Activated effector memory CD4-positive, alpha-beta T cell treated with anti-CD3 and anti-CD28 coated beads, Interleukin-2, amount 50 U/mL, for 16 hours (primary cell): ENCODE results near the gene CPNE8.

Source experiments
- DNase-seq: peaks from one replicate; pipeline ENCODE4 v3.0.0-alpha.2; 2020

Gene CPNE8

GRCh38 chr12:38892976-38893375 is 12.4 kb downstream of the CPNE8 start:
- DNase-seq: no peak

DNA sequence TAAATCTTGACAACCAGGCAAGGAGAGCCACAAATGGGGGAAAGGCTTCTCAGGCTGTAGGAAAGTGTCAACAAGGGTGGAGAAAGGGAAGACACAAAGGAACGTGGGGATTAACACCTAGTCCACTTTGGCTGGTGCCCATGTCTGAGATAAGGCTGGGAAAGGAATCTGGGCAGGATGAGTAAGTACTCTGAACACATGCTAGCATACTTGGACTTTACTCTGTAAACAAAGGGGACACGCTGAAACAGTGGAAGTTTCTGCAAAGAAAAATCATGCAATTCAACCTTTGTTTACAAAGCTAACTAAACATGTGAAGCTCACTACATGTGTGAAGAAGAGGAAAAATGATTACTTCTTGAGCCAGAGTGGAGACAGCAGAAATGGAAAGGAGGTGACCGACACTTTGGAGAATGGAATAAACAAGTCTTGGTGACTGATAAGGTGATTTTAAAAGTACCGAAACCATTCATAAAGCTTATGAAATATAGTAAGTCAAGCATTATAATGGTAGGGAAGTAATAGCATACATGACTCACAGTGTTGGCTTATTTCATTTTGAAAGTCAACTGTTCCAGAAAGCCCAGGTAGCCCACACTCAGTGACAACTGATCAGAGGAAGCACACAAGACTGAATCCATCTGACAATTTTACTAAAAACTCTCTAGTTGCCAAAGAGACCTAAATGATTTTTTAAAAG is 13.2 kb downstream of the CPNE8 start:
- DNase-seq: no peak

DNA sequence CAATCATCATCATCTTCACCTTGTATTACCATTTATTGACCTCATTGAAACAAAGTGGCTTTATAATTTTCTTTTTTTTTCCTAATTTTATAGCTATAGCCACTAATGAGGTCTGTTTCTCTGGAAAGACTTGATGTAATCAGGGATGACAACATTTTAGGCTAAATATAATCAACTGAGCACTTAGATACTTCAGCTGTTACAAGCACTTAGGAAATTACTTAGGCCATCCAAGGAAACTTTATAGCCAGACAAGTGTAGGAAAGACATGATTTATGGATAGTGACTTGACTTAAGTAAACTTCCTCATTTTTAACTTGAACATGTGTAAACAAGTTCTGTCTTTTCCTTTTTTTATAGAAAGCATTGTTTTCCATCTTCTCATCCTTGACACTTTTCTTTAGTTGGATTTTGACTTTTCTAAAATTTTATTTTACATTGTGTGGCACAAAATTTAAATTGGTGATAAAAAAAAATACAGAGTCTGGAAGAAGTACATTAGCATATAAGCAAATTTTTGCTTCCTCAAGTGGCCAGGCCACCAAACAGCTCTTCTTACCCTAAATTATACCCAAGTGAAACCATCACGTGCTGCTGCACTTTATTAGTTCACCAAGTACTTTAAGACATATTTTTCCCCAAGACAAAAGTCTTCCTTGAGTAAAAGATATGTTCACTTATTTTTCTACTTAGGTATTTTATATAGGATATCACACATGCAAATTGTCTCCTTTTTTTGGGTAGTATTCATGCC is 15.1 kb downstream of the CPNE8 start:
- no peak for DNase-seq

DNA sequence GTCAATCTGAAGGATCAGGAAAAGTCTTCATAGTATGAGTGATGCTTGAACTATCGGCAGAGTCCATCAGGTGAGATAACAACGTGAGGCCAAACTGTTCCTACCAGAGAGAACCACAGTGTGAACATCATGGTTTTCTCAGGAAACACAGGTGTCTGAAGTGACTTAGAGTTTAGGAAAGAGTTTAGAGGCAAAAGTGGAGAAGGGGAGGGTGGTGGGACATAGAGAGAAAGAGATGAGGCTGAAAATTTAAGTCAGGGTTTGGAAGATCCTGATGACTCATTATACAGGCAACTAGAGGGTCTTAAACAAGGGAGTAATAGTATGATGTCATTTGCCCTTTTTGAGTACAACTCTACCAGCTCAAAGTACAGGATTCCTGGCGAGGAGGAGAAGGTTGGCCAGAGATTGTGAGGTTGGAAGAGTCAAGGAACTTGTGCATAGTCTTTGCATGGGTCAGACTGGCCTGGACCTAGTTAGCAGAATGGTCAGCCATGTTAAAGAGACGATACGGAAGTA is 16.0 kb downstream of the CPNE8 start:
- no peak for DNase-seq

- DNase-seq: no peak
These were observed 17.6 kb downstream of the CPNE8 start for GRCh38 chr12:38887770-38888169.

- no peak for DNase-seq
These were observed 18.5 kb downstream of the CPNE8 start for GRCh38 chr12:38886931-38887330.

GRCh38 chr12:38886064-38886463 is 19.3 kb downstream of the CPNE8 start:
- no peak for DNase-seq

GRCh38 chr12:38884666-38885065 is 20.7 kb downstream of the CPNE8 start:
- no peak for DNase-seq

- DNase-seq: no peak
These were observed 21.7 kb downstream of the CPNE8 start for GRCh38 chr12:38883629-38884134.

GRCh38 chr12:38880288-38880687 is 25.1 kb downstream of the CPNE8 start:
- DNase-seq: no peak

DNA sequence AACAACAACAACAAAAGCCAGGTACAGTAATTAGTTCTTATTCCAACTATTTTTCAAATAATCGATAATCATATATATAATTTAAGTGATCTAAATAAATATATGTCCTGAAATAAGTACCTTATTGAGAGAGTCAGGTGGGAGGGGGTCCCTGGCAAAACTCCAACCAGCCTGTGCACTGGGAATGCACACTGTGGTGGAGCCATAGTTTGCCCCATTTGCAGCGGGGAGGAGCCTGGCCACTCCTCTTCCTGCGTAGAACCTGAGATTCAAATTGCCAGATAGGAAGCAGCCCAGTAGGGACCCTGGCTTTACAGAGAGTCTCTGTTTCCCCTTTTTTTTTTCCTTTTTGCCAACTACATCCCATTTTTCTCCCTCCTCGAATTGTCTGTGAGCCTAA is 26.4 kb downstream of the CPNE8 start:
- DNase-seq: no peak

DNA sequence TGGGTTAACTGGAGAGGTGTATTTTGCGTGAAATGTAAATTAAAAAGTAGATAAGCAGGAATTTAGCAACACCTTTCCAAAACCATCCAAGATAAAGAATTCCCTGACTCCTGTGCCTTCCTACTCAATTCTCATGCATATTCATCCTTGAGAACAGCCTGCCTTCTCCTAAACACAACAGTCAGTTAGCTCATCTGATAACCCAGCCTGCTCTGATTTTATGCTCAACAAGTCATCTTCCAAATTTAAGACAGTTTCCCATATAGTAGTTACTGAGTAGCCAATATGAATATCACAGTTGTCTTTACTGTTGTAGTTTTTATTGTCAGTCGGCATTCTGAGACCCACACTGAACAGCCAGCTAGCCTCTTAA is 27.1 kb downstream of the CPNE8 start:
- DNase-seq: no peak

GRCh38 chr12:38875586-38876228 is 29.7 kb downstream of the CPNE8 start:
- no peak for DNase-seq

DNA sequence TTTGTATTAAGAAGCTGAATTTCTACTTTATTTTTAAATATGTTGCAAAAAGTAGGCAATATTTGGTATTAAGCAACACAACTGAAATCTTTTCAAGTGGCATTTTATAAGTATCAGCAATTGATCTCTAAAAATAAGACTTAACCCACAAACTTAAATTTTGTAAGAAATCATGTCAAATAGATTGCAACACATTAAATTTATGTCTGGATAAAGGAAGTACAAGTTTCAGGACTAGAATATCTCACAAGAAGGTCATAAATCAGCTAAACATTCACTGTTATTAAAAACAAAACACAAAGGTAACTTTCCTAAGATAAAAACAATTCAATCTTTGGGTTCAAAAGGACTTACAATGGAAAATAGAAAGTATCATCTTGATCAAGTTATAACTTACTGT is 32.8 kb downstream of the CPNE8 start:
- no peak for DNase-seq

DNA sequence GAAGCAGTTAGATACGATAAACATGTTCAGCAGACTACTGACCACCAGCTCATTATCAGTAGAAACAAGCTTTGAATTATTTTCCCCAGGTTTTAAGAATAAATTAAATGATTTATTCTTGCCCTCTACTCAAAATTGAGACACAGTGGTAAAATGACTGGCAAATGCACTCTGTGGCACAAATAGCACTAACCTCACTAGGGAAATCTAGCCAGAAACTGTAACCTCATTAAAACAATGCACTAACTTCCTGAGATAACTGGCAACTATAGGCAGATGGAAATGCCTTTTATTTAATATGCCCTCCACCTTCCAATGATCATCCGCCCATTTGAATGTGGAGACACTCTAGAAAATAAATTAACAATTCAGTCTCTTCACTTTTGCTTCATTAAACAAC is 33.2 kb downstream of the CPNE8 start:
- DNase-seq: no peak

DNA sequence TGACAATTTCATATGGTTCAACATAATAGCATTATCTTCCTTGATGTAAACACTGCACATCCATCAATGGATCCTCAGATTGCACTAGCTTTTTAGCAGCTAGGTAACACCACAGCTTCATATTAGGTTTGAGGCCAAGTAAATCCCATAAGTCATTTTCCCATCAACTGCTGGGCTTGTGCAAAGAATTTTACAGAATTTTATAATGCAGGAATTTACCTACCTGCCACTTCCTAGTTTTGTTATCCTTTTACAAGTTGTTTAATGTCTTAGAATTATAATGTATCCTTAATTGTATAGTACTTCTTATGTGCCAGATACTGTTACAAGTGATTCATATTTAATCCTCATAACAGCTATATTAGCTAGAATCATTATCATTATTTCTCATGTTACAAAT is 36.4 kb downstream of the CPNE8 start:
- no peak for DNase-seq

DNA sequence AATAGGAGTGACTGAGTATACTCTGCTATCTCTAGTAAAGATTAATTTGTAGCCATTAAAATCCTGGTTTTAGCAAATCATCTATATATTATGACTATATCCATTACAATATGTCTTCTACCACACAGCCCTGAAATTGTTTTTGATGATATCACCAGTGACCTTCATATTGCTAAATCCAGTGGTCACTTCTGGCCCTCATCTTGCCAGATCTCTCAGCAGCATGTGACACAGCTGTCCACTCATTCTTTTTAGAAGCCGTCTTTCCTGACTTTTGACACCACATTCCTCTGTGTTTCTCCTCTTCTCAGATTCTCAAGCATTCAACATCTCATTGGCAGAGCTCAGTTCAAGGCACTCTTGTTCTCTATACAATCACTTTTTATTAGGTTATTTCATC is 54.9 kb downstream of the CPNE8 start:
- no peak for DNase-seq

DNA sequence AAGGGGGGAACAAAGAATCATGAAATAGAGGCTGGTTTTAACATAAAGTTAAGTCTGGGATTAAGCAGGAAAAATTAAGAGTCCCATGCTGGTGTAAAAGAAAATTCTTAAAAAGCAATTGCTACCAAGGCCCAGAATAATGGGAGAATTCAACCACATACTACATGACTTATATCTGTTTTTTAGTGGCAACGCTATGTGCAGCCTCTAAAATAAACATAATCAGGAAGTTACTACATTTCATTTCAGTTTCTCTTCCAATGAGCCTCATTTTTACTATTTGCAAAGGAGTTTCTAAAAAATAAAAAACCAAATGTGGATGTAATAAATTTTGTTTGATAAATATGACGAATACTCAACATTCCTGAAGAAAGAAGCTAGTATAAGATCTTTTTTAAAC is 58.1 kb downstream of the CPNE8 start:
- DNase-seq: no peak

- no peak for DNase-seq
These were observed 61.1 kb downstream of the CPNE8 start for GRCh38 chr12:38844267-38844666.

DNA sequence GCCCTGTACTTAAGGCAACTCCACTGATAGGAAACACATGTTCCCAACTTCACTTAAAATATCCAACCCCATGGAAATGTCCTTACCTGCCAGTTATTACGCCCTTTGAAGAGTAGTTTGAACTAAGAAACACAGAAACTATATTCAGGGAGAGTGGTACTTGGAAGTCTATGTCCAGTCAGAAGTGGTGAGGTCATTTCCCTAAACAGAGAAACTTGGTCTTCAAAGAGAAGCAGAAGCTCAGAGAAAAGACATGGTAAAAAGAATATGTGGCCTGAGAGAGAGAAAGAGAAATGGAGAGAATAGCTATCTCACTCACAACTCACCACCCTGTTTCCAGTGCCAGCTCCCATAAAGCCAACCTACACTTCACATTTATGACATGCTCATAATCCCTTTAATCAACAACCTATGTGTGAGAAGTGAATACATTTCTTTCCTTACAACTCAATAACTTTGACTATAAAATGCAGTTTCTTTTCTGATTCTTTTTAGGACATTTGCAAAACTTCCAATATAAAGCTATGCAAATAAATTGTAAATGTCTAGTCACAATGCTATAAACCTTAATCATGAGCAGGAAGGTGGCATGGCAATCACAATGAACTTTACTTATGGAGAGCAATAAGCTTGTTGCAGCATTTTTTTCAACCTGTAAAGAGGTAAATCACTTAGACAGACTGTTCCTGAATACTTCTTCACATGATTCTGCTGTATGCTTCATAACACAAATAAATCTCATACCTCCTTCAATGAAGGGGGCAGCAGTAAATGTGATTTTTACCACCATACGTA is 67.1 kb downstream of the CPNE8 start:
- no peak for DNase-seq

DNA sequence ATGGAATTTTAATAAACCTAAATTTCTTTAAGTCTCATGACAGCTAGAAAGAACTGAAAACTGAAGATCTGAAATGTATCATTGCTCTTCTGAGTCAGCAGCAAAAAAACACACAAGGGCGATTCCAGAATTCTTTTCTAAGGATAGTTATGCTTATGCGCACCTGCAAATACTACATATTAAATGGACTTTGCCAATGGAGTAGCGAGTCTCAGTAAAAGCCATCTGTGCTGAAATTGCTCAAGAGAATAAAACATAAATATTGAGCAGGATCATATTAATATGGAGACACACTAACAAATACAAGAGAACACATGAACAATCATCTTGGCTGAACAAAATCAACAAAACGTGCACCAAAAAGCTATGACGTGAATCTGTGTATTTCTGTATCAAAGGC is 73.7 kb downstream of the CPNE8 start:
- no peak for DNase-seq

DNA sequence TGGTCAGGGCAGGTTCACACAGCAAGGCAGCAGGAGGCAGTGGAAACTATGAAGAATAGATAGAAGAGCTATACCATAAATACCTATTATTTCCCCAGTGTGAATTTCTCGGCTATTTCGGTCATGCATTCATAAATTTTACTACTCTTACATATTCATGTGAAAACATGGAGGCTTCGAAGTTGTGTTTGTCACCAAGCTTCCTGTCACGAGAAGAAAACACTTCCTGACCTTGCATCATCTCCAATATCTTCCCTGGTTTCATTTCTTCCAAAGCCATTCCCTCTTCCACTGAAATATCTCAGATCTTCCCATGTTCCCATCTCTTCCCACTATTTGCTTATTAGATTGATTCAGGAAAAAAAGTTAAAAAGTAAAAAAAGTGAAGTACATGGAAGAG is 80.4 kb downstream of the CPNE8 start:
- DNase-seq: no peak

- no peak for DNase-seq
These were observed 81.7 kb downstream of the CPNE8 start for GRCh38 chr12:38823738-38824137.
